A204.1 (cell line): ENCODE results near the gene PNPO.
"Not testable (repeated sequence)": the region's sequence is repeated elsewhere in the genome, so short reads cannot be mapped to it uniquely, and the experiment has no call there.

Source experiments
- FAIRE-seq: peaks from 2 replicates; lab custom pipeline; 2012; peaks lifted over from hg19 to GRCh38; lab: Jason Lieb, UNC

PNPO gene

DNA sequence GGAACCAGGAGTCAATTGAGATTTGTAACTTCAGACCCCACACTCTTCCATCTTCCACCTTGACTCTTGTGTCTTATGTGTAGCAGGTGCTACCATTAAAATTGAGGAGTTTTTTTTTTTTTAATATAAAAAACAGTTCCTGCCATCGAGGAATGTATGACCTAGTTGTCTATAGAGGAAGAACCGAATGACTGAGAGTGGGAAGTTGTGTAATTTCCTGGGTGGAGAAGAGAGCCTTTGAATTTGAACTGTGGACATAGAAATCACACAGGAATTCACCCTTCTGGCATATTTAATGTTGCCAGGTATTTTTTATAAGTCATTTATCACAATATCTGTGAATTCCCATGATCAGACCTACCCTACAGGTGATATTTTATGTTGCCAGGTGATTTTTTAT, 23.4 kb upstream of the PNPO start:
- no peak for FAIRE-seq

DNA sequence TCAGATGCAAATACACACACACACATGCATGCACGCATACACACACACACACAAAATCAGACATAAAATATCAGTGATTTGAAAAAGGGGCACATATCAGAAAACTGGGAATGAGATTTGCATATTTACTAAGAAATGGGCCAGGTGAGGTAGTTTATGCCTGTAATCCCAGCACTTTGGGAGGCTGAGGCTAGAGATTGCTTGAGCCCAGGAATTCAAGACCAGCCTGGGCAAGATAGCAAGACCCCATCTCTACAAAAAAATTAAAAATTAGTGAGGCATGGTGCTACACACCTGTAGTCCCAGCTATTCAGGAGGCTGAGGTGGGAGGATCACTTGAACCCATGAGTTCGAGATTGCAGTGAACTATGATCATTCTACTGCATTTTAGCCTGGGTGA, 22.4 kb upstream of the PNPO start:
- no peak for FAIRE-seq

GRCh38 chr17:47919889-47920288, 21.5 kb upstream of the PNPO start:
- FAIRE-seq = not testable (repeated sequence)

DNA sequence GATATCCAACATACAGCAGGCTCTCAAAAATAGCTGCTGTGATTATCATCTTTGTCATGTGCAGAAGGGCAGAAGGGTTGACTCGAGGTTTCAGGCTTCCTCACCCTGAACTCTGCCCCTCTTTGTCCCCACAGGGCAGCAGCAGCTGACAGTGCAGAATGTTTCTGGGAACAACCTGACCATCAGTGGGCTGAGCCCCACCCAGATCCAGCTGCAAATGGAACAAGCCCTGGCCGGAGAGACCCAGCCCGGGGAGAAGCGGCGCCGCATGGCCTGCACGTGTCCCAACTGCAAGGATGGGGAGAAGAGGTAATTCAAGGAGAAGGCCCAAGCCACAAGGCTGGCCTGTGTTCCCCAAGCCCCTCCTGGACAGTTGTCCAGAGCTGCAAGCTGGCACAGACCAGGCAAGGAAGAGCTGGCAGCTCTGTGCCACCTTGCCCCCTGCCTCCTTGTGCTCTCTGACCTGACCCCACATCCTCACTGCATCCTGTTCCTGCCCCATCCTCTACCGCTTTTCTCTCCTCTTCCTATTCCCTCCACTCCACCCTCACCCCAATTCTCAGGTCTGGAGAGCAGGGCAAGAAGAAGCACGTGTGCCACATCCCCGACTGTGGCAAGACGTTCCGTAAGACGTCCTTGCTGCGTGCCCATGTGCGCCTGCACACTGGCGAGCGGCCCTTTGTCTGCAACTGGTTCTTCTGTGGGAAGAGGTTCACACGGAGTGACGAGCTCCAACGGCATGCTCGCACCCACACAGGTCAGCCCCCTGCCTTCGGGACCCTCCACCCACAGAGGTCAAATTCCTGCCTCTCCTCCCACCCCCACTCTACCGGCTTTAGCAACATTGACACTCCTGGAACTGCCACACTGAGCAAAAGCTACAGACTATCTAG, 16.3 kb upstream of the PNPO start:
- no peak for FAIRE-seq

DNA sequence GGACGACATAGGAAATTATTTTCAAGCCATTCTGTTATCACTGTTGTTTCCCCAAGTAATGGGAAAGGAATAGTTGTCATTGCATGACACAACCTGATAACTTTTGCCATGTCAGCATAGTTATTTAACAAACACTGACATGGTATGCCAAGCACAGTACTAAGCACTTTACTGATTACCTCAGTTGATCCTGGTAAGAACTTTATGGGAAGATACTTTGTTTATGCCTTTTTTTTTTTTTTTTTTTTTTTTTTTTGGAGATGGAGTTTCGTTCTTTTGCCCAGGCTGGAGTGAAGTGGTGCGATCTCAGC, 15.7 kb upstream of the PNPO start:
- no peak for FAIRE-seq

- no peak for FAIRE-seq
Measured at GRCh38 chr17:47927821-47928400, 13.5 kb upstream of the PNPO start.

DNA sequence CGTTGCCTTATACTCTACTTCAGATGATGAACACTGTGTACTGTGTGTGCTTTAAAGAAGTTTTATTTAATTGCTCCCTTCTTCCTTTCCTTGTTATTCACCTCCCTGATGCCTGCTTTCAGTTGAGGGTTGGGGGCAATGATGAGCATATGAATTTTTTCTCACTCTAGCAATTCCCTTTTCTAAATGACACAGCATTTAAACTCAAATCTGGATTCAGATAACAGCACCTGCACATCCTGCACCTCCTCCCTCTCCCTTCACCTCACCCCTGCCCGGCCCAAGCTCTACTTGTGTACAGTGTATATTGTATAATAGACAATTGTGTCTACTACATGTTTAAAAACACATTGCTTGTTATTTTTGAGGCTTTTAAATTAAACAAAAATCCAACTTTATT, 13.0 kb upstream of the PNPO start:
- no peak for FAIRE-seq

GRCh38 chr17:47929218-47930000, 12.0 kb upstream of the PNPO start:
- FAIRE-seq = no peak

DNA sequence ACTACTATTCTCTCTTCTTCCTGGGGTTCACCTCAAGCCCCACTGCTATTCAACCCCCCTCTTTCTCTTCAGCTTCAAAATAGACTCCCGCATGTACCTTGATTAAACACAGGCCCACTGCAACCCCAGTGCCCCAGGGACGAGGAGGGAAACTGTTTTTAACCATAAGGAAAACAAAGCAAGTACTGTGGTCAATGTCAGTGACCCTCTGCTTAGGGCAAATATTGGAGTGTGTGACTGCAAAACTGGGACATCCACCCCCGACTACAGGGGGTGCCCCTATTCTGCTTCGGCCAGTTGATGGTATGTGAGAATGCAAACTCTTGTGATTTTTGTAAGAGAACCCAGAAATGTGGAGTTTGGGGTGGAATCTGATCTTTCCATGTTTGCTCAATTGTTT, 9.5 kb upstream of the PNPO start:
- no peak for FAIRE-seq

- no peak for FAIRE-seq
Measured at GRCh38 chr17:47934856-47935255, 6.5 kb upstream of the PNPO start.

DNA sequence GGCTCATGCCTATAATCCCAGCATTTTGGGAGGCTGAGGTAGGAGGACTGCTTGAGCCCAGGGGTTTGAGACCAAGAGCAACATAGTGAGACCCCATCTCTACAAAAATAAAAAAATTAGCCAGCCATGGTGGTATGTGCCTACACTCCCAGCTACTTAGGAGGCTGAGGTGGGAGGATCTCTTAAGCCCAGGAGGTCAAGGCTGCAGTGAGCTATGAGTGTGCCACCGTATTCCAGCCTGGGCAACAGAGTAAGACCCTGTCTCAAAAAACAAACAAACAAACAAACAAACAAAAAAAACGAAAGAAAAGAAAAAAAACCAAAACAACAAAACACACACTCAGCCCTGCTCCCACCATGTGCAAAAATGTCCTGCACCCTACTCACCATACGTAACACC, 5.9 kb upstream of the PNPO start:
- not testable (repeated sequence) for FAIRE-seq

DNA sequence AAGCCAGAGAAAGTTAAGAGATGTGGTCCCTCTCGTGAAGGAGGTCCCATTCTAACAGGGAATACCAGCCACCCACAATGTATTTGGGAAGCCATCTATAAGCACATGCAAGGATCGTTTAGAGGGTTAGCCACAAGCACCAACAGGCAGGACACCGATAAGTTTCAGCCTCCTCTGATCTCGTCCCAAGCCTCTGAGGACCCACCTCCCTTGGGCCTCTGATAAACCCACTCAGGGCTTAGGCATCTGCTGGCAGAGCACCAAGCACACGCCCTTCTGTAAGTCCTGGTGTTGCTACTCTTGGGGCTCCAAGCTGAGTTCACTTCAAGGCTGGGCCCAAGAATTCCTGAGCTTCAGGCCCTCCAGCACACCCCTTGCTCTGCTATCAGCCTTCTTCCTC, 5.4 kb upstream of the PNPO start:
- FAIRE-seq = no peak

GRCh38 chr17:47937941-47938340, 3.4 kb upstream of the PNPO start:
- FAIRE-seq = no peak

GRCh38 chr17:47942096-47942510, 732 bp downstream of the PNPO start:
- FAIRE-seq = no peak

DNA sequence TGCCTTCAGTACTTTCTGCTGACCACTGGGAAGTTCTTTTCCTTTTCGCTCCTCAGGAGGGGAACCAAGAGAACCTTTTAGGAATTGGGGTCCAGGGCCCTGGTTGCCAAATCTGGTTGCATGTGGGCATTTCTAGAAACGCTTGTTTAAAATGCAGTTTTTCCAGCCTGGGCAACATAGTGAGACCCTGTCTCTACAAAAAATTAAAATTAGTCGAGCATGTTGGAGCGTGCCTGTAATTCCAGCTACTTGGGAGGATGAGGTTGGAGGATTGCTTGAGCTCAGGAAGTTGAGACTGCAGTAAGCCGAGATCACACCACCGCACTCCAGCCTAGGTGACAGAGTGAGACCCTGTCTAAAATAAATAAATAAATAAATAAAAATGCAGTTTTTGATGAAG, 1.2 kb downstream of the PNPO start:
- FAIRE-seq = no peak

GRCh38 chr17:47945080-47945479, 3.7 kb downstream of the PNPO start:
- no peak for FAIRE-seq

DNA sequence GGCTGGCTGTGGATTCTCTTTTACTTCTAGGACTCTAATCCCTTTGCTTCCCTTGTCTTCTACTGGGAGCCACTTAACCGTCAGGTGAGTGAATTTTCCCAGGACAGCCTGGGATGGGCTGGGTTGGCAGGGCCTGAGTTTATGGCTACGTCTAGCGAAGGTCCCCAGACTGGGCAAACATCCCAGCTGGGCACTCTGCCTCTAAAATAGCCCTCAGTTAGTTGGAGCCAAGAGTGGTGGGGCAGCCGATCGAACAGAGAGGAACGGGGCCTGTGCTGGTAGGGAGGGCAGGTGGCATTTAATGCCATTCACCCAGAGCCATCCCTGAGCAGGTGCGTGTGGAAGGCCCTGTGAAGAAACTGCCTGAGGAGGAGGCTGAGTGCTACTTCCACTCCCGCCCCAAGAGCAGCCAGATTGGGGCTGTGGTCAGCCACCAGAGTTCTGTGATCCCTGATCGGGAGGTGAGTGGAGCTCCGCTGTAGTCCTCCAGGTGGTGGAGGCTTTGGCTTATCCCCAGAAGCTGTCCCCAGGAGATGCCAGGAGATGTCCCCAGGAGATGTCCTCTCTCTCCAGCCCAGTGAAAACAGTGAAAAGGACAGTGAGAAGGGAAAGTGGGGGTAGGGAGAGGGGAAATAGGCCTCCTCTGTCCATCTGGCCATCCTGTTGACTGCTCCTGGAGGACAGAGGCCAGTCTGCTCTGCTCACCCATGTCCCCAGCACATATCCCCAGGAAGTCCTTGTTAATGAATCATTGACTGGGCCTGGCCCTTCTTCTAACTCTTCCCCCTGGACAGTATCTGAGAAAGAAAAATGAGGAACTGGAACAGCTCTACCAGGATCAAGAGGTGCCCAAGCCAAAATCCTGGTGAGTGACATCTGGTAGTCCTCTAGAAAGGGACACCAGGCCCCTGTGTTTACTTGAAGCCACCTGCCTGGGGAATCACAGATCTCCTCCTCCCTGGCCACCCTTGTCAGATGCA, 4.4 kb downstream of the PNPO start:
- FAIRE-seq = no peak

- no peak for FAIRE-seq
Measured at GRCh38 chr17:47946516-47946915, 5.1 kb downstream of the PNPO start.

GRCh38 chr17:47946929-47947397, 5.6 kb downstream of the PNPO start:
- FAIRE-seq = no peak

- no peak for FAIRE-seq
Measured at GRCh38 chr17:47948706-47949196, 7.4 kb downstream of the PNPO start.

DNA sequence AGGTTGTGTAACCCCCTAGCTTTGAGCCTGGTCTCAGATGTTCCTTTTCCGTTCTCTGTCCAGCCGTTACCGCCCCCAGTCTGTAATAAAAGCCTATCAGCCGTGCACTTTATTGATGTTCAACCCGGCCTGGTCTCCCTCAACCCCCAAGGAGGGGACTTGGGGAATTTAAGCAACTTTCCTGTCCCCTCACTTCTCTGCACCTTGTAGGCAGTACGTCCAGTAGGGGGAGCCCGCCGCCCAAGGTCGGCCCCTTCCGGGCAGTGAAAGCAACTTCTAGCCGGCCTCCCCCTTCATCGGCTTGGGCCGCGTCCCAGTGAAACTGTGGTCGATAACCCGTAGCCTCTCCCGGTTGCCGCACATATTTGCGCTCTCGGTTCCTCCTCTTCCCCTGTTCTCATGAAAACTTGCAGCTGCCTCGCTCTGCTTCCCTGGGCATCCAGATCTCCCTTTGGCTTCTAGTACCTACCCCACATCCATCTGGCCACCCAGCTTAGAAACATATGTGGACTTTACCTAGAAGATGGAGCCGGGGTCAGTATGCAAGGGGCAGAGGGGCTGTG, 7.9 kb downstream of the PNPO start:
- FAIRE-seq = no peak

DNA sequence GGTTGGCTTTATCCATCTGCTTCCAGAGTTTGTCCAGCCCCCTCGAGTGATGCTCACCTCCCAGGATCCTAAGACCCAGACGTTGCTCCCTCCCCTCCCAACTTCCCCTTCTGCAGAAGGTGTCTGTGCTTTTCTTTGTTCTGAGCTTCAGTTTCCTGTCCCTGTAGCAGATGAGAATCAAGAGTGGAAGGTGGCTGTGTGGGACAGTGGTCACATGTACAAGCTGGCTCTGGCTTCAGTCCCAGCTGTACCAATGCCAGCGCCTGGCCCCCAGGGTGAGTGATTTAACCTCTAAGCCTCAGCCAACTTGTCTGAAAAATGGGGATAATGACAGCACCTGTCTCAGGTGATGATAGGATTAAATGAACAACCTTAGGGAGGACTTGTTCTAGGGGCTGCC, 8.6 kb downstream of the PNPO start:
- no peak for FAIRE-seq
